Measurements from ENCODE around the gene NTSR1.

- TF ChIP-seq CTCF (IDR thresholded peaks at IDR 0.05): no peak
- TF ChIP-seq POLR2A (IDR thresholded peaks at IDR 0.05): no peak
- no peak for TF ChIP-seq EP300 (IDR thresholded peaks at IDR 0.05)
- no peak for TF ChIP-seq POLR2AphosphoS5 (IDR thresholded peaks at IDR 0.05)
Observed at GRCh38 chr20:62736407-62737071, 27.9 kb downstream of the NTSR1 start.

All from sigmoid colon (tissue), 4 donors.